ENCODE measurements around the gene FHIT. TPM values are rescaled to one million over a fixed set of nuclear protein-coding genes. Genes with fewer than 3 reads are reported as not detected.

The FHIT gene
- total and polyA plus RNA-seq, 4 donors, result 2.1 to 14.7 (median 6.6) TPM

GRCh38 chr3:60898321-60898720 is 352.9 kb downstream of the FHIT start:
- no peaks in the 10 kb centered on the region for H3K27me3 ChIP-seq (ENCODE audit: control insufficient read depth in 4 of 4, insufficient read depth in 4 of 4, low read length in 3 of 4)
- H3K27ac ChIP-seq (ENCODE audit: low read depth in 1 of 2, low read length in 2 of 2), result no peak overlapping the region
- no peaks in the 10 kb centered on the region for H3K9me3 ChIP-seq (ENCODE audit: control insufficient read depth in 4 of 4, low read length in 3 of 4)
- no peak for DNase-seq (ENCODE audit: low spot score)
- WGBS, result 87% methylated on average over 1 of the region's 1 CpG
- H3K36me3 ChIP-seq (ENCODE audit: control insufficient read depth in 4 of 4, insufficient read depth in 3 of 4, low read depth in 1 of 4, low read length in 3 of 4), result no peaks in the 10 kb centered on the region
- no peak for TF ChIP-seq RXRA (IDR thresholded peaks at IDR 0.05)
- TF ChIP-seq YY1 (IDR thresholded peaks at IDR 0.05), result no peak
- TF ChIP-seq ATF3 (IDR thresholded peaks at IDR 0.05), result no peak
- no peak for TF ChIP-seq SP1 (IDR thresholded peaks at IDR 0.05)
- TF ChIP-seq FOXA2 (IDR thresholded peaks at IDR 0.05), result no peak
- TF ChIP-seq GABPA (IDR thresholded peaks at IDR 0.05 in 1 of 2, conservative IDR thresholded peaks at IDR 0.05 in 1 of 2), result no peak
- TF ChIP-seq RAD21 (IDR thresholded peaks at IDR 0.05), result no peak
- no peak for TF ChIP-seq ZBTB33 (IDR thresholded peaks at IDR 0.05)
- TF ChIP-seq TAF1 (conservative IDR thresholded peaks at IDR 0.05), result no peak
- no peak for TF ChIP-seq HNF4G (IDR thresholded peaks at IDR 0.05)
- no peak for TF ChIP-seq FOXA1 (IDR thresholded peaks at IDR 0.05)
- no peak for TF ChIP-seq MAX (IDR thresholded peaks at IDR 0.05)
- TF ChIP-seq CTCF (IDR thresholded peaks at IDR 0.05; ENCODE audit: low read depth, low read length, missing input control), result no peak
- TF ChIP-seq NR2F2 (IDR thresholded peaks at IDR 0.05), result no peak
- no peak for TF ChIP-seq EGR1 (IDR thresholded peaks at IDR 0.05; ENCODE audit: low read depth in 2 of 2)
- H3K4me3 ChIP-seq (ENCODE audit: low read depth in 1 of 3, low read length in 3 of 3), result no peak overlapping the region
- H3K4me1 ChIP-seq (ENCODE audit: control insufficient read depth in 4 of 4, insufficient read depth in 4 of 4, low read length in 3 of 4), result no peaks in the 10 kb centered on the region
- H3K9ac ChIP-seq (ENCODE audit: low read depth in 1 of 2, low read length in 2 of 2), result no peak overlapping the region

GRCh38 chr3:60893946-60894345 is 357.3 kb downstream of the FHIT start:
- no peaks in the 10 kb centered on the region for H3K9me3 ChIP-seq (ENCODE audit: control insufficient read depth in 4 of 4, low read length in 3 of 4)
- no peak for TF ChIP-seq JUND (IDR thresholded peaks at IDR 0.05)
- TF ChIP-seq SP1 (IDR thresholded peaks at IDR 0.05), result no peak
- TF ChIP-seq HNF4A (conservative IDR thresholded peaks at IDR 0.05), result no peak
- no peak for TF ChIP-seq YY1 (IDR thresholded peaks at IDR 0.05)
- no peak for TF ChIP-seq MAX (IDR thresholded peaks at IDR 0.05)
- TF ChIP-seq FOXA2 (IDR thresholded peaks at IDR 0.05), result no peak
- H3K36me3 ChIP-seq (ENCODE audit: control insufficient read depth in 4 of 4, insufficient read depth in 3 of 4, low read depth in 1 of 4, low read length in 3 of 4), result no peaks in the 10 kb centered on the region
- no peaks in the 10 kb centered on the region for H3K4me1 ChIP-seq (ENCODE audit: control insufficient read depth in 4 of 4, insufficient read depth in 4 of 4, low read length in 3 of 4)
- no peak for DNase-seq (ENCODE audit: low spot score)
- H3K9ac ChIP-seq (ENCODE audit: low read depth in 1 of 2, low read length in 2 of 2), result no peak overlapping the region
- H3K4me3 ChIP-seq (ENCODE audit: low read depth in 1 of 3, low read length in 3 of 3), result no peak overlapping the region
- 80% methylated on average over 2 of the region's 2 CpGs for WGBS
- no peak overlapping the region for H3K27ac ChIP-seq (ENCODE audit: low read depth in 1 of 2, low read length in 2 of 2)
- no peaks in the 10 kb centered on the region for H3K27me3 ChIP-seq (ENCODE audit: control insufficient read depth in 4 of 4, insufficient read depth in 4 of 4, low read length in 3 of 4)

All from liver (tissue), 9 donors.